ENCODE measurements around the gene GNB1L. TPM values are rescaled to one million over a fixed set of nuclear protein-coding genes. Genes with fewer than 3 reads are reported as not detected.

GNB1L gene
- total RNA-seq, 1 donor from 2014 or later: 13.8 TPM

GRCh38 chr22:19844377-19845053 is 10.2 kb downstream of the GNB1L start:
- no peak overlapping the region for H3K27ac Mint-ChIP-seq (ENCODE audit: unreplicated experiment)
- H3K27me3 Mint-ChIP-seq (ENCODE audit: low read depth): no peaks in the 10 kb centered on the region
- no peaks in the 10 kb centered on the region for H3K9me3 Mint-ChIP-seq
- peak overlapping the region; percentile 9 for H3K4me3 Mint-ChIP-seq
- H3K36me3 Mint-ChIP-seq (ENCODE audit: low read depth): peaks cover 4% of the 10 kb centered on the region
- H3K4me1 Mint-ChIP-seq: no peaks in the 10 kb centered on the region
- no peak for TF ChIP-seq CTCF (conservative IDR thresholded peaks at IDR 0.05)
- no peak for DNase-seq (ENCODE audit: low read depth, low spot score)

DNA sequence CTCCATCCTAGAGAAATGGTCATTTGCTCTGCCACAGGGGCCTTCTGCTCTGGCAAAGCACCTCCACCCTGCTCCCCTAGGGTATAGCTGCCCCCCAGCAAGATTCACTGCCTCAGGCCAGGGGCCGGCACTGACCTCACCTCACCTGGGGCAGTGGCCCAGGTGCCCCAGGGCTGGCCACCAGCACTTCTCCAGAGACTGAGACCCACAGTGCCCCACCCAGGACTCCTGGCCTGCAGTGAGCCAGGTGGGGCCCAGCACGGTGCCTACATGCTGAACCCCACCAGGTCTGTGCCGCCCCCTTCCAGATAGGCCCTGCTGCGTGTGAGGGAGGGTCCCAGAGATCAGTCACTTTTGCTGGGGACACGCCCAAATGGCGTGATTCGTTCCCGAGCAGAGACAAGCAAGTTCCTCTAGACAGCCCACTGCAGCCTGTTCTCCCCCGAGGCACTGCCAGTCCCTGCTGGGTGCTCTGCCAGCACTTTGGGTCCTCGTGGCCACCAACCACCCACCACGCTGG is 10.8 kb downstream of the GNB1L start:
- Mint-ChIP-seq H3K9me3 (no peaks in the 10 kb centered on the region), H3K27ac (ENCODE audit: unreplicated experiment) (no peak overlapping the region), H3K4me3 (no peak overlapping the region), H3K4me1 (no peaks in the 10 kb centered on the region), H3K27me3 (ENCODE audit: low read depth) (no peaks in the 10 kb centered on the region), H3K36me3 (ENCODE audit: low read depth) (peaks cover 4% of the 10 kb centered on the region)
- no peak for TF ChIP-seq CTCF (conservative IDR thresholded peaks at IDR 0.05)
- no peak for DNase-seq (ENCODE audit: low read depth, low spot score)

DNA sequence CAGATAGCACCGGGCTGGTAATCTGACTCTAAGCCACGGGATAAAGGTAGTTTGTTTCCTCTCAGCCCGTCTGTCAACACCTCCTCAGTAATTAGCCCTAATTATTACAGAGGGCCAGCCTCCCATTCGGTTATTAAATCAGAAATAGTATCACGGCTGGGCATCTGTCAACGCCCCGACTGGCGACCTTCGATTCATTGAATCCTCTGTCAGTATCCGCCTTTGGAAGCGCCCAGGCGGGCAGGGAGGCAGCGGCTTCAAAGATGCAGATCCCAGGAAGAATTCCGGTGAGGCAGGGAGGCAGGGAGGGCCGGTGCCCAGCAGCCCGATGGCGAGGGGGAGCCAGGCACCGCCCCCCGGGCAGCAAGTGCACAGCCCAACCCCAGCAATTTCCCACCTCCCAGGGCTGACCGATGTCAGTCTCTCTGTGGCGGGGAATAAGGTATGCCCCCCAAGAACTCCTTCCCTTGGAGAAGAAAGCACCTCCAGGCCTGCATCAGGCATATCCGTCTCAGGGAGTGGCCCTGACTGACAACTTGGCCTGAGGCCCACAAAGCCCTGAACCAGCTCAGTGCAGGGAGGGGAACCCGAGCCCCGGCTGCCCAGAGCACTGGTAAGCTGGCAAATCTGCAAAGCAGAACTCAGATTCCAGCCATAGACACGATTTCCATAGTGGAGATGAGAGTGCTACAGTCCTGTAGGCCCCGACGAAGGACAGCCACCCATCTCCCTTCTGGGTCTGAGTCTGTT is 11.4 kb downstream of the GNB1L start:
- Mint-ChIP-seq H3K4me3 (no peak overlapping the region), H3K9me3 (no peaks in the 10 kb centered on the region), H3K27ac (ENCODE audit: unreplicated experiment) (no peak overlapping the region), H3K4me1 (no peaks in the 10 kb centered on the region), H3K36me3 (ENCODE audit: low read depth) (peaks cover 4% of the 10 kb centered on the region), H3K27me3 (ENCODE audit: low read depth) (no peaks in the 10 kb centered on the region)
- DNase-seq (ENCODE audit: low read depth, low spot score): no peak
- no peak for TF ChIP-seq CTCF (conservative IDR thresholded peaks at IDR 0.05)

GRCh38 chr22:19842393-19843106 is 12.1 kb downstream of the GNB1L start:
- H3K4me1 Mint-ChIP-seq: no peaks in the 10 kb centered on the region
- no peak overlapping the region for H3K27ac Mint-ChIP-seq (ENCODE audit: unreplicated experiment)
- DNase-seq (ENCODE audit: low read depth, low spot score): no peak
- TF ChIP-seq CTCF (conservative IDR thresholded peaks at IDR 0.05): no peak
- H3K36me3 Mint-ChIP-seq (ENCODE audit: low read depth): no peaks in the 10 kb centered on the region
- no peaks in the 10 kb centered on the region for H3K9me3 Mint-ChIP-seq
- no peak overlapping the region for H3K4me3 Mint-ChIP-seq
- no peaks in the 10 kb centered on the region for H3K27me3 Mint-ChIP-seq (ENCODE audit: low read depth)

- no peak for DNase-seq (ENCODE audit: low read depth, low spot score)
- Mint-ChIP-seq H3K27ac (ENCODE audit: unreplicated experiment) (no peak overlapping the region), H3K4me1 (no peaks in the 10 kb centered on the region), H3K27me3 (ENCODE audit: low read depth) (no peaks in the 10 kb centered on the region), H3K4me3 (no peak overlapping the region), H3K9me3 (no peaks in the 10 kb centered on the region), H3K36me3 (ENCODE audit: low read depth) (no peaks in the 10 kb centered on the region)
- no peak for TF ChIP-seq CTCF (conservative IDR thresholded peaks at IDR 0.05)
Measured at GRCh38 chr22:19841641-19842392, 12.9 kb downstream of the GNB1L start.

All from neural crest cell (in vitro differentiated cells).